ENCODE data around the gene SLAMF1.
"Not testable (repeated sequence)": the region's sequence is repeated elsewhere in the genome, so short reads cannot be mapped to it uniquely, and the experiment has no call there.

Gene SLAMF1

GRCh38 chr1:160664573-160665051, 17.8 kb upstream of the SLAMF1 start:
- DNase-seq, result no peak

GRCh38 chr1:160662910-160663309, 16.1 kb upstream of the SLAMF1 start:
- no peak for DNase-seq

GRCh38 chr1:160659566-160659965, 12.7 kb upstream of the SLAMF1 start:
- DNase-seq, result no peak

- no peak for DNase-seq
Measured at GRCh38 chr1:160658814-160659193, 12.0 kb upstream of the SLAMF1 start.

- DNase-seq, result no peak
Measured at GRCh38 chr1:160658162-160658813, 11.4 kb upstream of the SLAMF1 start.

- DNase-seq, result no peak
Measured at GRCh38 chr1:160657250-160657781, 10.5 kb upstream of the SLAMF1 start.

- DNase-seq, result no peak
Measured at GRCh38 chr1:160656737-160657136, 9.9 kb upstream of the SLAMF1 start.

- no peak for DNase-seq
Measured at GRCh38 chr1:160653620-160654016, 6.8 kb upstream of the SLAMF1 start.

- no peak for DNase-seq
Measured at GRCh38 chr1:160652924-160653619, 6.2 kb upstream of the SLAMF1 start.

GRCh38 chr1:160652065-160652641, 5.3 kb upstream of the SLAMF1 start:
- not testable (repeated sequence) for DNase-seq

- no peak for DNase-seq
Measured at GRCh38 chr1:160651433-160652064, 4.7 kb upstream of the SLAMF1 start.

- DNase-seq, result no peak
Measured at GRCh38 chr1:160647329-160647720, 481 bp upstream of the SLAMF1 start.

GRCh38 chr1:160646180-160646579, 664 bp downstream of the SLAMF1 start:
- no peak for DNase-seq

- DNase-seq, result no peak
Measured at GRCh38 chr1:160645386-160646130, 1.3 kb downstream of the SLAMF1 start.

GRCh38 chr1:160644399-160644798, 2.4 kb downstream of the SLAMF1 start:
- DNase-seq, result no peak

GRCh38 chr1:160643138-160643537, 3.7 kb downstream of the SLAMF1 start:
- DNase-seq, result no peak

- DNase-seq, result no peak
Measured at GRCh38 chr1:160642281-160642644, 4.6 kb downstream of the SLAMF1 start.

GRCh38 chr1:160641323-160642280, 5.2 kb downstream of the SLAMF1 start:
- no peak for DNase-seq

- no peak for DNase-seq
Measured at GRCh38 chr1:160640359-160641123, 6.3 kb downstream of the SLAMF1 start.

GRCh38 chr1:160639652-160640051, 7.2 kb downstream of the SLAMF1 start:
- DNase-seq, result no peak

- no peak for DNase-seq
Measured at GRCh38 chr1:160638926-160639325, 7.9 kb downstream of the SLAMF1 start.

All from NCI-H1417 treated with DMSO at 0.1 percent for 48 hours (cell line).